ENCODE data around the gene PPDPF.

The PPDPF gene

DNA sequence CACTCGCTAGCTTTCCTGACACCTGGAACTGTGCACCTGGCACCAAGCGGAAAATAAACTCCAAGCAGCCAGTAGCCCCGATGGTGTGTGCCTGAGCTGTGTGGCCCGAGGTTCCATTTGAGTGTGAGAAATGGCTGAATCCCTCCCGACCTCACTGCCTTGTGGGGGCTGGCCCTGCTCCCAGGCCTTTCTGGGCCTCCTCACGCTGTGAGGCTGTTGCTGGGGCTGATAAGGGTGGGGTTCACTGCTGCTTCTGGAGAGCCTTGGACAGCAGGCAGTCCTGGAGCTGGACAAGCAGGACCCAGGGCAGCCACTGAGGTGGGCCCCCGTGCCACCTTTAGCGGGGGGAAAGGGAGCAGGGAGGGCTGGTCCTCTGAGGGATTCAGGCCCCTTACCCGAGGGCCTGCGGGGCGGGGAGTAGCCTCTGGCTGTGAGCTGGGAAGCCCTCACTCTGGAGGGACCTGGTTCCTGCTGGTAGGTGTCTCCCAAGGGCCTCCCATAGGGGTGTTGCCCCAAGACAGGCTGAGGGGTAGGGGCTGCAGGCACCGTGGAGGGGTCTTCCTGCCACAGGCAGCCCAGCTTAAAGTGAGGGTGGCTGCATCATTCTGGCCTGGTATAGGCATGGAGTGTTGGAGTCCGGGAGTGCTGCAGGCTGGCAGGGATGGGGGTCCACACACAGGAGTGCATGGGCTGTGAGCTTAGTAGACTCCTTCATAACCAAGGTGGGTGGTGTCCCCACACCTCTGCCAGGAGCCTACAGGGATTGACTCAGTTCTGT, 1.7 kb downstream of the PPDPF start:
- DNase-seq, result no peak

GRCh38 chr20:63522981-63523611, 2.5 kb downstream of the PPDPF start:
- no peak for DNase-seq

DNA sequence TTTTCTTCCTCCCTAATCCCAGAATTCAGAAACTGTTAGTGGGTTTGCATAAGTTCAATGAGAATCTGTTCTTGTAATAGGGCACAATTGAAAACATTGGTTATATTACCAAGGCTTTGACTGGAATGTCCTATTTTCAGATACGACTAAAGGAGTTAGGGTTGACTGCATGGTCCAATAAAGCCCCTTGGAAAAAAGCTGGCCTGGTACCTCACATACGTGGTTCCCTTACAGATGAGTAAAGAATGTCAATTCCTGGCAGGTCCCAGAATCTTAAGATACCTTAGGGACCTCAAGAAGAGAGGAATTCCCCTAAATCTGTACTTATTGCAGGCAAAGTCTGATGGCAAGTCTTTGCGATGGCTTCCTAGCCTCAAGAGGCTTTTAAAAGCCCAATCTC, 4.6 kb downstream of the PPDPF start:
- no peak for DNase-seq

- no peak for DNase-seq
Measured at GRCh38 chr20:63525971-63526370, 5.4 kb downstream of the PPDPF start.

- DNase-seq, result no peak
Measured at GRCh38 chr20:63527184-63527583, 6.6 kb downstream of the PPDPF start.

DNA sequence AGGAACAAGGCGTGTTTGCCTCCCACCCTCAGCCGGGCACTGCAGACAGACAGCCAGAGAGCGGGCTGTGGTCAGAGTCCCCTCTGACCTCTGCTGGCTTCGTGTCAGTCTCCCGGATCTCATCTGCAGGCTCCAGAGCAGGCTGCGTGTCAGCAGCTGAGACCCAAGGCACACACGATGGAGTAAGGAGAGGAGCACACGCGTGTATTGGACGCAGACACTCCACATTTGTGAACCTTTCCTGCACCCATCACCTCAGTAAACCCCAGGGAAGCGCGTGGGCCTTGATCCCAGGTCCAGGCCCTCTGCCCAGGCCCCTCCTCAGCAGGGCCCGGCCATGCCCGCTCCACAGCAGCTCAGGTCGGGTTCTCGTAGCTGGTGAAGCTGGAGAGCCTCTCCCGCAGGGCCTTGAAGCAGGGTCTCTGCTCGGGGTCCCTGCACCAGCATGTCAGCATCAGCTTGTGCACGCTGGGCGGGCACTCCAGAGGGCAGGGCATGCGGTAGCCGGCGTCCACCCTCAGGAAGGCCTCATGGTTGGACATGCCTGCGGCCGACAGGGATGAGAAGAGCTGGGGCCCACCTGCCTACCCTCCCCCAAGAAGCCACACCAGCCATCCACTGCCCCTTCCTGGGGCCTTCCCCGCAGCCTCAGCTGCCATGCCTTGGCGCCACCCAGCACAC, 8.8 kb downstream of the PPDPF start:
- no peak for DNase-seq

GRCh38 chr20:63529861-63530787, 9.6 kb downstream of the PPDPF start:
- DNase-seq, result no peak

DNA sequence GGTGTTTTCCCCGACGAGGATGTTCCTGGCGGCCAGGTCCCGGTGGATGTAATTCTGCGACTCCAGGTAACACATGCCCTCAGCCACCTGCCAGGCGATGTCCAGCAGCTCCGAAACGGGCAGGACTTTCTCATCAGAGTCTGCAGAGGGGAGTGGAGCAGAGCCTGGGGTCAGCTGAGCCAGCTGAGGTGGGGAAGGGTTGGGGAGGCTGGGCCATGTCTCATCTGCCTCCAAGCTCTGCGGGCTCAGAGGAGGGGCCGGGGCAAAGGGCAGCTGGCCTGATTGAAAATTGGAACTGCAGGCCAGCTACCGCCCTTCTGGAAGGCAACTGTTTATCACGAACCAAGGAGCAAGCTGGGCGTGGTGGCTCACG, 10.2 kb downstream of the PPDPF start:
- no peak for DNase-seq

GRCh38 chr20:63531686-63532448, 11.3 kb downstream of the PPDPF start:
- no peak for DNase-seq

- DNase-seq, result no peak
Measured at GRCh38 chr20:63532449-63532971, 11.9 kb downstream of the PPDPF start.

DNA sequence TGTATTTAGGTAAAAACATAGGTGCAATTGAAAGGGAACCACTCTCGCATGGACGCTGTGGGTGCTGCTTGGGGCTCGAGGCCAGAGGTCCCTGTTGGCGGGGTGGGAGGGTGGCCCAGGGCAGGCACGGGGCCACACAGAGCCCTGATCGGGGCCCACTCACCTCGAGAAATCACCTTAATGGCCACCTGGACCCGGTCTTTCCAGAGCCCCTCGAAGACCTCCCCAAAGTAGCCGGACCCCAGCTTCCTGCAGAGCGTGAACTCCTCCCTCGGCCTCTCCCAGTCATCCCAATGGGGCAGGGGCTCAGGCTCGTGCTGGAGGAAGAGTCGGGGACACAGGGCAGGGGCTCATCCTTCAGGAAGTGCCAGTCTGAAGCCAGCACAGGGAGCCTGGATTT, 12.8 kb downstream of the PPDPF start:
- DNase-seq, result no peak

DNA sequence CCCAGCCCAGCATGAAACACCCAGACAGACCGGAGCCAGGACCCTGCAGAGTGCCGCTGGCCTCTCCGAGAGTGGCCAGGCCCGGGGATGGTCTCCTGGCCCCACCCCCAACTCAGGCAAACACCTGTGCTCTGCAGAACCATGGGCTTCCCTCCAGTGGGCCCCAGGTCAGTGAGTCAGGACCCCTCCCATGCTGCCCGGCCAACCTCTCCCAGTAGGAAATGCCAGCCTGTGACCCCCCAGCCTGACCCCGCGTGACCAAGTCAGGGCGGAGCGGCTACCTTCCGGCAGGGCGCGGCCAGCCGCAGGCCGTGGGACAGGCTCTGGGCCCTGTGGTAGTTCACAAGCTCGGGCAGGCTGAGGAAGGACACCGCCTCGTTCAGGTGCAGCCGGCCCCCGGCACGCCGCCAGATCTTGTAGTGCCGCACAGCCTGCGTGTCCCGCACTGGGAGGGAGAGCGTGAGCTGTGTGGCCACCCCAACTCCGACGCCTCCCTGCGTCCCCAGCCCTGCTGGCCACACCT, 13.4 kb downstream of the PPDPF start:
- DNase-seq, result no peak

- no peak for DNase-seq
Measured at GRCh38 chr20:63534427-63534830, 13.9 kb downstream of the PPDPF start.

DNA sequence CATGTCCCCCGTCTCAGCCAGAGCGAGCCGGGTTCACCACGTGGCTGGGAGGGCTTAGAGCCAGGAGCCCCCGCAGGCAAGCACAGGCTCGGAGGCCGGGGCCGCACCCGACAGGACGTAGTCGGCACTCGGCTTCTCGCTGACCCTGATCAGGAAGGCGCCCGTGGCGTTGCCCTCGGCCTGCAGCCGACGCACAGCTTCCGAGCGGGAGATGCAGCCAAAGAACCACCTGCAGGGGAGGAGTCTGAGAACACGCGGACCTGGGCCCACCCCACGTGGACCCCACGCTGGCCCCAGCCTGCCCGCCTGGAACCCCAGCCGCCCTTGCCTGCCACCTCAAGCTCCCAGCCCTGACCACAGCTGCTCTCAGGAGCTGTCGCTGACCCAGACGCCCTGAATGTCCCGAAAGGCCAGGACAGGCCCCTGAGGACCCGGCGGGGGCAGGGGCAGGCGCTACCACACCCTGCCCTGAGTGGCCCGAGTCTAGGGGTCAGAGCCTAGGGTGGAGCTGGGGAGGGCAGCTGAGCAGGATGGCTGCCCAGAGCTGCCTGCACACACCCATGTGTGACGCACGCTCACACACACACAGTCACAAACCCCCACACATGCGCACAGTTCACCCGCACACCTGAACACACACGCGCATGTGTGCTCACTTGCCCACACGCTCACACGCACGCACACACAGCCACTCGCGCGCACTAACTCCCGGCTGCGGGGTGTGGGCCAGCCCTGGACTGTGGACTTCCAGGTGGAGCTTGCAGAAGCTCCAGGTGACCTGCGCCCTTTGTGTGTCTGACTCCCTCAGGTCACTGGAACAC, 14.5 kb downstream of the PPDPF start:
- DNase-seq, result no peak

DNA sequence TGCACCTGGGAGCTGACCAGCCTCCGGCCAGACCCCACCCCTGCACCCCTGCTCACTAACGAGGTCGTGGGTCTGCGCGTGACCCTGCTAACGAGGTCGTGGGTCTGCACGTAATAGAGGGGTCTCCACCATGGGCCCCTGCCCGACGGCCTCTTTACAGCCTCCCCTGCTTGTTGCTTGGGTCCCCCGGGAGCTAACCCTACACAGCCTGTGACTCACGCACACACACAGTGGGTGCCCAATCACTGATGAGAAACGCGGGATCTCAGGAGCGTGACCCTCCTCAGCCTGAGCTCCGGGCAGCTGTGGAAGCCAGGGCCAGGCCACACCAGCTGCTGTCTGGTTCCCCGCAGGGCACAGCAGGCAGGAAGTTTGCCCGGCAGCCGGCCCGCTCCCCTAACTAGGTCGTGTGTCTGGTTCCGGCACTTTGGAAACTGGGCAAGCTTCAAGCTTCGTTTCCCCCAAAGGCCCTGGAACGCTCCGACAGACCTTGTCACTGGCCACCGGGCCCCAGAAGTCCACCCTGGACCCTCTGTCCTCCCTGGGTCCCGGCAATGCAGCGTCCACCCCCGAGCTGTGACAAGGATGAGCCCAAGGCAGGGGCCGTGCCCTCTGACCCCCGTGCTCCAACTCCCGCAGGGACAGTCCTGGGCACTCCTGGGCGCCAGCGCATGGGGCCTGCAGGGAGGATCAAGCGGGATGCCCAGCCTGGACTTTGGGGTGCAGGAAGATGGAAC, 15.8 kb downstream of the PPDPF start:
- no peak for DNase-seq

- no peak for DNase-seq
Measured at GRCh38 chr20:63536997-63537524, 16.5 kb downstream of the PPDPF start, which contains the start of gene PTK6. PTK6 (minus strand) TSS chr20:63537376; CDS start chr20:63537314, 62 bp downstream.

- DNase-seq, result peak; percentile 76
Measured at GRCh38 chr20:63537525-63538203, 17.1 kb downstream of the PPDPF start.

- peak; percentile 84 for DNase-seq
Measured at GRCh38 chr20:63538204-63539091, 17.9 kb downstream of the PPDPF start.

Measured in NCI-H2171 (cell line).